ENCODE measurements around the gene SAA2. TPM values are rescaled to one million over a fixed set of nuclear protein-coding genes. Genes with fewer than 3 reads are reported as not detected.

The SAA2 gene
- total RNA-seq, 1 donor from 2014 or later: 4.2 TPM

DNA sequence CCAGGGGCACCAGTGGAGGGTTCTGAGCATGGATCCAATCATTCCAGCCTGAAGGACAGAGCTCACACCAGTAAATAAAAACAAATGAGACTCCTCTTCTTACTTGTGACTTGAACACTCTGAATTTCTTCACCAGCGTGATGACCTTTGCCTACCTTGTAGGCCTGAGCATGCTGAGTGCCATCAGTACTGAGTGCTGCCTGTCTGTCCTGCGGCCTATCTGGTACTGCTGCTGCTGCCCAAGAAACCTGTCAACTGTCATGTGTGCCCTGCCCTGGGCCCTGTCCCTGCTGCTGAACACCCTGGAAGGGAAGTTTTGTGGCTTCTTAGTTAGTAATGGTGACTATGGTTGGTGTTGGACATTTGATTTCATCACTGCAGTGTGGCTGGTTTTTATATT, 51.9 kb downstream of the SAA2 start:
- H3K9me3 ChIP-seq: no peaks in the 10 kb centered on the region
- H3K4me3 ChIP-seq: no peak overlapping the region
- no peaks in the 10 kb centered on the region for H3K27me3 ChIP-seq
- intact Hi-C loops (cut with DNase I): no loop called here
- no peaks in the 10 kb centered on the region for H3K4me1 ChIP-seq
- TF ChIP-seq, protein P1, sequence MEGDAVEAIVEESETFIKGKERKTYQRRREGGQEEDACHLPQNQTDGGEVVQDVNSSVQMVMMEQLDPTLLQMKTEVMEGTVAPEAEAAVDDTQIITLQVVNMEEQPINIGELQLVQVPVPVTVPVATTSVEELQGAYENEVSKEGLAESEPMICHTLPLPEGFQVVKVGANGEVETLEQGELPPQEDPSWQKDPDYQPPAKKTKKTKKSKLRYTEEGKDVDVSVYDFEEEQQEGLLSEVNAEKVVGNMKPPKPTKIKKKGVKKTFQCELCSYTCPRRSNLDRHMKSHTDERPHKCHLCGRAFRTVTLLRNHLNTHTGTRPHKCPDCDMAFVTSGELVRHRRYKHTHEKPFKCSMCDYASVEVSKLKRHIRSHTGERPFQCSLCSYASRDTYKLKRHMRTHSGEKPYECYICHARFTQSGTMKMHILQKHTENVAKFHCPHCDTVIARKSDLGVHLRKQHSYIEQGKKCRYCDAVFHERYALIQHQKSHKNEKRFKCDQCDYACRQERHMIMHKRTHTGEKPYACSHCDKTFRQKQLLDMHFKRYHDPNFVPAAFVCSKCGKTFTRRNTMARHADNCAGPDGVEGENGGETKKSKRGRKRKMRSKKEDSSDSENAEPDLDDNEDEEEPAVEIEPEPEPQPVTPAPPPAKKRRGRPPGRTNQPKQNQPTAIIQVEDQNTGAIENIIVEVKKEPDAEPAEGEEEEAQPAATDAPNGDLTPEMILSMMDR (IDR thresholded peaks at IDR 0.05): no peak
- no peak for ATAC-seq
- H3K36me3 ChIP-seq: no peaks in the 10 kb centered on the region
- H3K27ac ChIP-seq: no peak overlapping the region
- DNase-seq: no peak

Other genes with a start within 250 kb of the SAA2 start
- 37.6 TPM for gene SERGEF, start 235.6 kb downstream of the SAA2 start, total RNA-seq
- 0.29 TPM for gene TPH1, start 202.4 kb downstream of the SAA2 start, total RNA-seq
- gene SAAL1, start 142.6 kb downstream of the SAA2 start, total RNA-seq: 8.8 TPM
- gene MRGPRX3, start 116.1 kb downstream of the SAA2 start, total RNA-seq: not detected
- gene MRGPRX4, start 75.8 kb downstream of the SAA2 start, total RNA-seq: not detected
- not detected for gene SAA4, start 11.9 kb downstream of the SAA2 start, total RNA-seq
- gene SAA1, start 17.6 kb upstream of the SAA2 start, total RNA-seq: 13.3 TPM
- gene HPS5, start 73.5 kb upstream of the SAA2 start, total RNA-seq: 33.0 TPM
- 40.8 TPM for gene GTF2H1, start 73.9 kb upstream of the SAA2 start, total RNA-seq
- 231 TPM for gene LDHA, start 145.9 kb upstream of the SAA2 start, total RNA-seq
- not detected for gene LDHC, start 163.7 kb upstream of the SAA2 start, total RNA-seq
- gene LDHAL6A, start 207.2 kb upstream of the SAA2 start, total RNA-seq: not detected

Measured in upper lobe of right lung (tissue), 1 donor.